BLaER1 (cell line): ENCODE results near the gene FAIM2.

Experiments used
- H3K27ac ChIP-seq: shearing (Covaris generic); formaldehyde crosslinking; 2 replicates; pipeline ENCODE4 v1.8.1; 2022
- H3K27me3 ChIP-seq: shearing (Covaris generic); formaldehyde crosslinking; 2 replicates; pipeline ENCODE4 v1.8.1; 2022
- H3K36me3 ChIP-seq: shearing (Covaris generic); formaldehyde crosslinking; 2 replicates; pipeline ENCODE4 v1.8.1; 2022
- H3K4me1 ChIP-seq: shearing (Covaris generic); formaldehyde crosslinking; 2 replicates; pipeline ENCODE4 v1.8.1; 2022
- H3K4me2 ChIP-seq: shearing (Covaris generic); formaldehyde crosslinking; 2 replicates; pipeline ENCODE4 v1.8.1; 2022
- H3K4me3 ChIP-seq: shearing (Covaris generic); formaldehyde crosslinking; 2 replicates; pipeline ENCODE4 v1.8.1; 2022
- H3K9ac ChIP-seq: shearing (Covaris generic); formaldehyde crosslinking; 2 replicates; pipeline ENCODE4 v1.8.1; 2022
- H3K9me3 ChIP-seq: shearing (Covaris generic); formaldehyde crosslinking; 2 replicates; pipeline ENCODE4 v1.8.1; 2022
- H4K20me1 ChIP-seq: shearing (Covaris generic); formaldehyde crosslinking; 2 replicates; pipeline ENCODE4 v1.8.1; 2022
- Cebpa-rat ChIP-seq: shearing (Covaris generic); IDR thresholded peaks from 2 replicates; pipeline ENCODE4 v1.8.1; 2022

The FAIM2 gene

DNA sequence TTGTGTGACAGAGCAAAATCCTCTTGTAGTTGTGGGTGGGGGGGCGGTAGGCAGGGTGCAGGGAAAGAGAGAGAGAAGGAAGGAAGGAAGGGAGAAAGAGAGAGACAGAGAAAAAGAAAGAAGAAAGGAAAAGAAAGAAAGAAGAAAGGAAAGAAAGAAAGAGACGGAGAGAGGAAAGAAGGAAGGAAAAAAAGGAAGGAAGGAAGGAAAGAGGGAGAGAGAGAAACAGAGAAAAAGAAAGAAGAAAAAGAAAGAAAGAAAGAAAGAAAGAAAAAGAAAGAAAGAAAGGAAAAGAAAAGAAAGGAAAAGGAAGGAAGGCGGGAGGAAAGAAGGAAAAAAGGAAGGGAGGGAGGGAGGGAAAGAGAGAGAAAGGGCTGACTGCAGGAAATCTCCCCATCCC lies 17.6 kb upstream of the FAIM2 start:
- H4K20me1 ChIP-seq = no peaks in the 10 kb centered on the region
- no peaks in the 10 kb centered on the region for H3K4me1 ChIP-seq
- no peaks in the 10 kb centered on the region for H3K36me3 ChIP-seq
- H3K4me3 ChIP-seq = no peak overlapping the region
- no peak overlapping the region for H3K9ac ChIP-seq
- TF ChIP-seq Cebpa-rat = no peak
- no peaks in the 10 kb centered on the region for H3K27me3 ChIP-seq
- no peak overlapping the region for H3K4me2 ChIP-seq
- H3K9me3 ChIP-seq = no peaks in the 10 kb centered on the region
- no peak overlapping the region for H3K27ac ChIP-seq

DNA sequence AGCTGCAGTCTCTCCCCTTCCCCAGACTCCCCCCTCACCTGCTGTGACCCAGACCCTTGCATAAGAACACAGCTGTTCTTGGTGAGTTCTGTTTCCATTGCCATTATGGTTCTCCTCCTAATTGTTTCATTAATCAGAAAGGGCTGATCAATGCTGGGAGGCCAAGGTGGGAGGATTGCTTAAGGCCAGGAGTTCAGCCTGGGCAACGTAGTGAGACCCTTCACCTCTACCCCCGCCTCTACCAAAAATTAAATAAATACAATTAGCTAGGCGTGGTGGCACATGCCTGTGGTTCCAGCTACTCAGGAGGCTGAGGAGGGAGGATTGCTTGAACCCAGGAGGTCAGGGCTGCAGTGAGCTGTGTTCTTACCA lies 17.2 kb upstream of the FAIM2 start:
- Histone ChIP-seq H3K27ac (no peak overlapping the region), H3K27me3 (no peaks in the 10 kb centered on the region), H3K4me3 (no peak overlapping the region), H3K4me2 (no peak overlapping the region), H3K9me3 (no peaks in the 10 kb centered on the region), H3K4me1 (no peaks in the 10 kb centered on the region), H3K36me3 (no peaks in the 10 kb centered on the region), H3K9ac (no peak overlapping the region), H4K20me1 (no peaks in the 10 kb centered on the region)
- no peak for TF ChIP-seq Cebpa-rat

GRCh38 chr12:49920241-49920914 lies 16.7 kb upstream of the FAIM2 start:
- H3K27ac ChIP-seq = no peak overlapping the region
- no peak overlapping the region for H3K4me3 ChIP-seq
- H3K4me1 ChIP-seq = no peaks in the 10 kb centered on the region

DNA sequence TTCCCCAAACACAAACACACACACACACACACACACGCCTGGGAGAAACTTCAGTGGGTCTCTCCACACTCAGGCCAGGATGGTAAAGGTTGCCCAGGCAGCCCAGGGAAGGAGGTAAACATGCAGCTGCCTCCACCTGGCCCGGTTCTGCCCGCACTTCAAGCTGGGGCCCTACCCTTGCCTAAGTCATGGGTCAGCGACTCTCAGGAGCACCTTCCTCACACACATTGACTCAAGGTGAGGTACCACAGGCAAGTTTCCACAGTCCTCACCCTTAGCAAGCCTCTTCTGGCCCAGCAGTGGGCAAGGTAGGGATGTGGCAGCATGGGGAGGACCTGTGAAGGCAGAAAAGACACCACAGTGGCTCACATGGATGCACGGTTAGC lies 14.1 kb upstream of the FAIM2 start:
- TF ChIP-seq Cebpa-rat = no peak
- no peak overlapping the region for H3K27ac ChIP-seq
- H3K4me1 ChIP-seq = no peaks in the 10 kb centered on the region
- H3K27me3 ChIP-seq = no peaks in the 10 kb centered on the region
- H3K4me3 ChIP-seq = no peak overlapping the region
- H3K9ac ChIP-seq = no peak overlapping the region
- H3K36me3 ChIP-seq = no peaks in the 10 kb centered on the region
- no peak overlapping the region for H3K4me2 ChIP-seq
- no peaks in the 10 kb centered on the region for H4K20me1 ChIP-seq
- no peaks in the 10 kb centered on the region for H3K9me3 ChIP-seq

More at GRCh38 chr12:49920241-49920914, 16.7 kb upstream of the FAIM2 start:
- TF ChIP-seq Cebpa-rat = no peak
- H3K9ac ChIP-seq = no peak overlapping the region
- H4K20me1 ChIP-seq = no peaks in the 10 kb centered on the region
- H3K4me2 ChIP-seq = no peak overlapping the region
- H3K27me3 ChIP-seq = no peaks in the 10 kb centered on the region
- no peaks in the 10 kb centered on the region for H3K9me3 ChIP-seq
- no peaks in the 10 kb centered on the region for H3K36me3 ChIP-seq

DNA sequence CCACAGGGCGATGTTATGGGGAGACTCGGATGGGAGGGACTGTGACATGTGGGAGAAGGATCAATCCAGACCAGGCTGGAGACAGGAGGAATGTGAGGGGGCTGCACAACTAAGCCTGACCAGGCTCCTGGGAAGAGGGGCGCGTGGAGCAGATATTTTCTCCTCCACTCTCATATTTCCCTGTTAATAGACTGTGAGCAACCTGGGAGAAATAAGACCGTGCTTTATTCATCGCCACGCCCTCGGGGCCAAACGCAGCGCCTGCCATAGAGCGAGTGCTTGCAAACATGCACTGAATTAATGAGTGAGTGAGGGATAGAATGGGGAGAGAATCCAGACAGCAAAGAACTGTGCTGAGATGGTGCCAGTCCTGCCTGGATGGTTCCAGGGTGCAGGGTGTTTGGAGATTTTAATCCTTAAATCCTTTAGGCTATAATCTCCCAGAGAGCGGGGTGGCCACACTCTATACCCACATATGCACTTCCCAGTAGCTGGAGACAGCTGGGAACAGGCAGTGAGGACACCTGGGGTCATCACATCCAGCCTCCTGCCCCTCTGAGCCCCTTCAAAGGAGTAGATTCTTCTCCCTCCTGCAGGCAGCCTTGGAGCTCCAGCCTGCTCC lies 13.6 kb upstream of the FAIM2 start:
- Histone ChIP-seq H3K4me2 (no peak overlapping the region), H3K36me3 (no peaks in the 10 kb centered on the region), H3K9ac (no peak overlapping the region), H3K27ac (no peak overlapping the region), H4K20me1 (no peaks in the 10 kb centered on the region), H3K4me3 (no peak overlapping the region), H3K27me3 (no peaks in the 10 kb centered on the region), H3K4me1 (no peaks in the 10 kb centered on the region), H3K9me3 (no peaks in the 10 kb centered on the region)
- TF ChIP-seq Cebpa-rat = no peak

- Histone ChIP-seq H3K4me1 (no peaks in the 10 kb centered on the region), H3K9ac (no peak overlapping the region), H3K27ac (no peak overlapping the region), H3K4me3 (no peak overlapping the region), H4K20me1 (no peaks in the 10 kb centered on the region), H3K9me3 (no peaks in the 10 kb centered on the region), H3K36me3 (no peaks in the 10 kb centered on the region), H3K4me2 (no peak overlapping the region), H3K27me3 (no peaks in the 10 kb centered on the region)
- no peak for TF ChIP-seq Cebpa-rat
Observed at GRCh38 chr12:49916129-49916919, 12.6 kb upstream of the FAIM2 start.

DNA sequence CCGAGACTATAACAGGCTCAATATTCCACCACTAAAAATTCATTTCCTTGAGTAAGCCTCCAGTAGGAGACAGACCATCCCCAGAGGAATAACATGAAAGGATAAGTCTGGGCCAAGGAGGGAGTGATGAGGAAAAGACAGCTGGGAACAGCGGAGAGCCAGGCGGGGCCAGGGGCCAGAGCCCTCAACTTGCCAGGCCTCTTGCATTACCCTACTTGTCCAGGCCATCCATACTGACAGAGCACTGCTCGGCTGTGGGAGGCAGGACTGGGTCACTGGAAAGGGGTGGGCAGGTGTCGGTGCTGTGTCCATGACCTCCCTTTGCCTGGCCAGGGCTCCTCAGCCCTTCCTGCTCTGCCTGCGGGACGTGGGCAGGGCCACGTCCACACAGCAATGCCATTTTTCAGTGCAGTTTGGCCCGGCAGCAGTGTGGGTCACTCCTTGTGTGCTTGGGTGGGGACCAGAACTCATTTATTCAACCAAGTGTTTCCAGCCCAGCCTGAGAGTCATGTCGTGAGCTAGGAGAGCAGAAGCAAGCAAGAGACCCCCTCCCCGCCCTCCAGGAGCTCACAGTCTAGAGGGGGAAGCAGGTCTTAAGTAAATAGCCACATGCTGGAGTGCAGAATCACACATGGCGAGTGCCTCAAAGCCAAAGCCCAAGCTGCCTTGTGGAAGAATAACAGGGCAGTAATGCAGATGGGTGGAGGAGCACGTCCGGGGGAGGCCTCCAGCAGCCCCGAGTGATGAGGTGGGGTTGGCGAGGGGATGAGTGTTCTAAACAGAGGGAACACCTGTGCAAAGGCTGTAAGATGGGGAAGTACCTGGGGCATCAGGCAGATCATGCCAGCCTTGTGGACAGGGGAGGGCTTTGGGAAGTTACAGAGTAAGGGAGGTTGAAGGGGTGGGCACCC lies 8.9 kb upstream of the FAIM2 start:
- Histone ChIP-seq H3K4me2 (no peak overlapping the region), H3K27ac (no peak overlapping the region), H4K20me1 (no peaks in the 10 kb centered on the region), H3K27me3 (no peaks in the 10 kb centered on the region), H3K9me3 (no peaks in the 10 kb centered on the region), H3K9ac (no peak overlapping the region), H3K4me3 (no peak overlapping the region), H3K4me1 (no peaks in the 10 kb centered on the region), H3K36me3 (no peaks in the 10 kb centered on the region)
- no peak for TF ChIP-seq Cebpa-rat

DNA sequence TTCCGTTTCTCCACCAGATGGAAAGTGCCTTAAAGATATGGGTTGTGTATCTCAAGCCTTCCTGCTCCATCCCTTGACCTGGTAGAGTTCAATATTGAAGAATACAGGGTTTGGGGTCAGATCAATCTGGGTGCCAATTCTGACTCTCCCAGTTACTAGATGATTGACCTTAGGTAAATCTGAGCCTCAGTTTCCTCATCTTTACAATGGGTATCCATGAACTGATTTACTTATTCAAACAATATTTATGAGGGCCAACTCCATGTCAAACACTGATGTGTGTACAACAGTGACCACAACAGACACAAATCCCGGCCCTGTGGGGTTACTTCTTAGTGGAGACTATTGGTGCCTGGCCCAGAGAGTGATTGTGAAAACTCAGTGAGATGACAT lies 7.5 kb upstream of the FAIM2 start:
- TF ChIP-seq Cebpa-rat = no peak
- Histone ChIP-seq H3K27me3 (no peaks in the 10 kb centered on the region), H3K4me1 (no peaks in the 10 kb centered on the region), H3K27ac (no peak overlapping the region), H3K9me3 (no peaks in the 10 kb centered on the region), H3K4me2 (no peak overlapping the region), H3K9ac (no peak overlapping the region), H3K36me3 (no peaks in the 10 kb centered on the region), H4K20me1 (no peaks in the 10 kb centered on the region), H3K4me3 (no peak overlapping the region)

GRCh38 chr12:49910331-49911212 lies 6.9 kb upstream of the FAIM2 start:
- Histone ChIP-seq H3K36me3 (no peaks in the 10 kb centered on the region), H3K9ac (no peak overlapping the region), H3K4me3 (no peak overlapping the region), H3K9me3 (no peaks in the 10 kb centered on the region), H3K27me3 (no peaks in the 10 kb centered on the region), H4K20me1 (no peaks in the 10 kb centered on the region), H3K4me2 (no peak overlapping the region), H3K27ac (no peak overlapping the region), H3K4me1 (no peaks in the 10 kb centered on the region)
- no peak for TF ChIP-seq Cebpa-rat
